Testis (tissue), 2 donors: ENCODE data around the gene CTDSPL.

Source experiments
- CTCF ChIP-seq, 3 experiments: fragments of 450-650 bp in 2 of 3; fragments of 200-600 bp in 1 of 3; sonication (generic) in 1 of 3; IDR thresholded peaks; one replicate each; pipeline ENCODE4 v1.5.1; 2016 to 2019; ENCODE audit warnings: antibody characterized with exemption in 3 of 3, mild to moderate bottlenecking in 2 of 3, moderate library complexity in 1 of 3
- POLR2A ChIP-seq: fragments of 450-650 bp; IDR thresholded peaks from one replicate; pipeline ENCODE4 v1.6.1; 2017; ENCODE audit warnings: antibody characterized with exemption, mild to moderate bottlenecking, moderate library complexity

- peak; percentile 94 to 96 (median 95) for TF ChIP-seq CTCF (IDR thresholded peaks at IDR 0.05)
- no peak for TF ChIP-seq POLR2A
Measured at GRCh38 chr3:37855363-37855970, 6.2 kb upstream of the CTDSPL start.
